Spleen (tissue), 11 donors: ENCODE results near the gene DNAJC15. TPM values are rescaled to one million over a fixed set of nuclear protein-coding genes. Genes with fewer than 3 reads are reported as not detected.

Source experiments
- DNase-seq: peaks from one replicate; pipeline ENCODE4 v3.0.0-alpha.2; 2020
- H3K27ac ChIP-seq, 8 donors: fragments of 200-600 bp; sonication (generic) in 7 of 8; 1 replicate in 4 of 8; 2 replicates in 4 of 8; pipeline versions ENCODE4 v1.5.0 to v1.8.0; 2016 to 2021; ENCODE audit warnings: inconsistent platforms in 4 of 8, mild to moderate bottlenecking in 4 of 8, moderate library complexity in 1 of 8
- H3K27me3 ChIP-seq, 7 donors: fragments of 200-600 bp; sonication (generic) in 6 of 7; replicated peaks in 1 of 7; 1 replicate in 4 of 7; 2 replicates in 3 of 7; pipeline versions ENCODE4 v1.5.0 to v1.8.0; 2016 to 2021; ENCODE audit warnings: inconsistent platforms in 3 of 7, mild to moderate bottlenecking in 1 of 7
- H3K36me3 ChIP-seq, 6 donors: fragments of 200-600 bp; sonication (generic) in 5 of 6; 1 replicate in 4 of 6; 2 replicates in 2 of 6; pipeline versions ENCODE4 v1.5.0 to v1.8.0; 2016 to 2021; ENCODE audit warnings: inconsistent platforms in 2 of 6
- H3K4me1 ChIP-seq, 6 donors: fragments of 200-600 bp; sonication (generic) in 5 of 6; 1 replicate in 3 of 6; 2 replicates in 3 of 6; pipeline versions ENCODE4 v1.5.0 to v1.8.0; 2016 to 2021; ENCODE audit warnings: inconsistent platforms in 3 of 6
- H3K4me3 ChIP-seq, 8 donors: fragments of 200-600 bp; sonication (generic) in 7 of 8; 1 replicate in 4 of 8; 2 replicates in 4 of 8; pipeline versions ENCODE4 v1.5.0 to v1.8.0; 2016 to 2021; ENCODE audit warnings: inconsistent platforms in 4 of 8, mild to moderate bottlenecking in 4 of 8, moderate library complexity in 2 of 8
- H3K9me3 ChIP-seq, 8 donors: fragments of 200-600 bp; sonication (generic) in 7 of 8; 1 replicate in 4 of 8; 2 replicates in 4 of 8; pipeline versions ENCODE4 v1.5.0 to v1.8.0; 2016 to 2021; ENCODE audit warnings: inconsistent platforms in 4 of 8
- POLR2A ChIP-seq, 3 donors: fragments of 450-650 bp; IDR thresholded peaks; one replicate each; pipeline ENCODE4 v1.5.1; 2017; ENCODE audit warnings: antibody characterized with exemption in 3 of 3, mild to moderate bottlenecking in 1 of 3
- POLR2AphosphoS5 ChIP-seq, 3 donors: sonication (generic); formaldehyde crosslinking; IDR thresholded peaks; one replicate each; pipeline ENCODE4 v1.5.1; 2017; ENCODE audit warnings: antibody characterized with exemption in 3 of 3
- WGBS, 5 donors: extraction: QIAGEN DNeasy Blood & Tissue Kit in 3 of 5; methylation state at CpG; one replicate each; pipeline versions ENCODE4 v1.1.5 to v1.1.7; 2013 to 2018; 5-methylcytosine and 5-hydroxymethylcytosine counted together
- intact Hi-C: fragments of 100-400 bp; cut with DNase I; formaldehyde crosslinking; loops from one replicate; pipeline ENCODE4 v1.15.0; 2023; ENCODE audit warnings: low total_unique reads
- polyA plus RNA-seq, 3 donors: library from polyadenylated mRNA; stranded (reverse); fragments of 200-250 nt; gene quantifications; one replicate each; pipeline ENCODE4 v1.2.1, GENCODE V29; 2013
- total RNA-seq, 7 donors: library from RNA; depleted of rRNA in 3 of 7; stranded (reverse); fragments of >200 nt in 3 of 7; fragmentation: NEBNext Ultra II Directional in 4 of 7; extraction: Animal tissue kit (Norgen Biotek cat#: 25700) in 4 of 7; gene quantifications; one replicate each; pipeline versions ENCODE4 v1.1.0 to v1.2.1, GENCODE V29; 2016 to 2021
- TF ChIP-seq, protein P1 (sequence below), 11 experiments: fragments of 200-600 bp in 7 of 11; fragments of 450-650 bp in 4 of 11; sonication (generic) in 4 of 11; IDR thresholded peaks in 8 of 11; conservative IDR thresholded peaks in 3 of 11; 1 replicate in 7 of 11; 2 replicates in 4 of 11; pipeline versions ENCODE4 v1.4.0 to v1.8.0; 2016 to 2021; ENCODE audit warnings: antibody characterized with exemption in 11 of 11, inconsistent platforms in 4 of 11, mild to moderate bottlenecking in 1 of 11
- donor health status: healthy with polysubstance abuse.
- donor health status: DM: no; HTN: no; CAD: no; lungs with moderate emphysema.
- donor health status: DM: no; HTN: no; CAD: no.
- donor health status: Bipolar disorder and iron deficiency.
- donor health status: healthy.
- donor health status: DM: no; HTN: no; CAD: no.
- donor health status: DM: yes; HTN: yes; CAD: no.

DNAJC15 gene
- total and polyA plus RNA-seq, 10 donors: 6.7 to 17.4 (median 11.8) TPM

DNA sequence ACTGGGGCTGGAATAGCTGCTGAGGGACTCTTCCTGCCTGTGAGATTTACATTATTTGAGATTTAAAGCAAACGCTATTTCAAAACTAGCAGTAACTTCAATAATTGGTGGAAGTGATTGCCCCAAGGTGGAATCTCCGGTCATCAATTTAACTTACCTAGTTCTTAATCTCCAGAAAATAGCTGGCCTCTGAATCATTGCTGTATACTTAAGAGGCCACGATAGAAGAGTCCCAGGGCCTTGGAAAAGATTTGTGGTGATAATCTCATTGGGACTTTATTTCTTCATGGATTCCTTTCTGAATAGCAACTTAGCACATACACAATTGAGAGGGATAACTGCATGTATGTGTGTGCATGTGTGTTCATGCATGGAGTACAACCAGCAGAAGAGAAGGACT, 120.2 kb downstream of the DNAJC15 start:
- intact Hi-C loops: no loop called here
- no peaks in the 10 kb centered on the region for H3K4me1 ChIP-seq
- WGBS, 5 donors: 57 to 63% (median 62%) methylated on average over 3 of the region's 3 CpGs
- TF ChIP-seq POLR2AphosphoS5 (IDR thresholded peaks at IDR 0.05): no peak
- TF ChIP-seq, protein P1, sequence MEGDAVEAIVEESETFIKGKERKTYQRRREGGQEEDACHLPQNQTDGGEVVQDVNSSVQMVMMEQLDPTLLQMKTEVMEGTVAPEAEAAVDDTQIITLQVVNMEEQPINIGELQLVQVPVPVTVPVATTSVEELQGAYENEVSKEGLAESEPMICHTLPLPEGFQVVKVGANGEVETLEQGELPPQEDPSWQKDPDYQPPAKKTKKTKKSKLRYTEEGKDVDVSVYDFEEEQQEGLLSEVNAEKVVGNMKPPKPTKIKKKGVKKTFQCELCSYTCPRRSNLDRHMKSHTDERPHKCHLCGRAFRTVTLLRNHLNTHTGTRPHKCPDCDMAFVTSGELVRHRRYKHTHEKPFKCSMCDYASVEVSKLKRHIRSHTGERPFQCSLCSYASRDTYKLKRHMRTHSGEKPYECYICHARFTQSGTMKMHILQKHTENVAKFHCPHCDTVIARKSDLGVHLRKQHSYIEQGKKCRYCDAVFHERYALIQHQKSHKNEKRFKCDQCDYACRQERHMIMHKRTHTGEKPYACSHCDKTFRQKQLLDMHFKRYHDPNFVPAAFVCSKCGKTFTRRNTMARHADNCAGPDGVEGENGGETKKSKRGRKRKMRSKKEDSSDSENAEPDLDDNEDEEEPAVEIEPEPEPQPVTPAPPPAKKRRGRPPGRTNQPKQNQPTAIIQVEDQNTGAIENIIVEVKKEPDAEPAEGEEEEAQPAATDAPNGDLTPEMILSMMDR (IDR thresholded peaks at IDR 0.05 in 8 of 11, conservative IDR thresholded peaks at IDR 0.05 in 3 of 11): no peak
- no peak for TF ChIP-seq POLR2A (IDR thresholded peaks at IDR 0.05)
- H3K27ac ChIP-seq: no peak overlapping the region
- peaks cover 0 to 17% (median 0%) of the 10 kb centered on the region in 7 donors for H3K27me3 ChIP-seq
- H3K9me3 ChIP-seq: no peaks in the 10 kb centered on the region
- no peaks in the 10 kb centered on the region for H3K36me3 ChIP-seq
- no peak overlapping the region for H3K4me3 ChIP-seq
- DNase-seq: no peak

DNA sequence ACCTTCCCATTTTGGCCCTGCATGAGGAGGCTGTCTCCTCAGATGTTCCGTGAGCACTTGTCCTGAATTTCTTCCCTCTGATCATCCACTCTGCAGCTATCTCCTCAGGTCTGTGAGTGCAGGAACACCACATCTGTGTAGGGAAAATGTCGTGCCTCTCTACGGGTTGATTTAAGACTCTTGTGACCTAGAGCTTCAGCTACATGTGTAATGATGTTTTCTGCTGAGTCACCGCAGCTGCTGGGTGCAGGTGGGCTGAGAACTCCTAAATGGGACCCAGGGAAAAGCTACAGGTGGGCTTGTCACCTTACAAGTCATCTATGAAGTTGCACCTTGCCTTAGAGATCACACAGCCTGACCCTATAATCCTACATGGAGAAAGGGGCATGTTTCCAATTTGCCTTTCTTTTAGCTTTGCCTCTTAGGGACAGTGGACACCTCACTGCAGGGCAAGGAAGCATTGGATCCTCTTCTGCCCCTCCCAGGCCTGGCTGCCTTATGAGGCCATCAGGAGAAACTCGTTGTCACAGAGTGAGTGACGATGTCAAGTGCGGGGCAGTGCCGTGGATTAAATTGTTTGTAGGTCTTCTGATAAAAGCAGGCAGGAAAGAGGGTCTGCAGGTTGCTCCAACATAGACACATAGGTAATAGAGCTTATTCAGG, 122.3 kb downstream of the DNAJC15 start:
- TF ChIP-seq POLR2AphosphoS5 (IDR thresholded peaks at IDR 0.05) (no peak), POLR2A (IDR thresholded peaks at IDR 0.05) (no peak)
- intact Hi-C loops: no loop called here
- no peak for DNase-seq
- no peak overlapping the region for H3K27ac ChIP-seq
- no peaks in the 10 kb centered on the region for H3K4me1 ChIP-seq
- H3K27me3 ChIP-seq: peaks cover 0 to 17% (median 0%) of the 10 kb centered on the region in 7 donors
- no peaks in the 10 kb centered on the region for H3K36me3 ChIP-seq
- no peak overlapping the region for H3K4me3 ChIP-seq
- 68 to 73% (median 70%) methylated on average over 8 of the region's 8 CpGs for whole genome bisulfite sequencing, 5 donors
- no peaks in the 10 kb centered on the region for H3K9me3 ChIP-seq

DNA sequence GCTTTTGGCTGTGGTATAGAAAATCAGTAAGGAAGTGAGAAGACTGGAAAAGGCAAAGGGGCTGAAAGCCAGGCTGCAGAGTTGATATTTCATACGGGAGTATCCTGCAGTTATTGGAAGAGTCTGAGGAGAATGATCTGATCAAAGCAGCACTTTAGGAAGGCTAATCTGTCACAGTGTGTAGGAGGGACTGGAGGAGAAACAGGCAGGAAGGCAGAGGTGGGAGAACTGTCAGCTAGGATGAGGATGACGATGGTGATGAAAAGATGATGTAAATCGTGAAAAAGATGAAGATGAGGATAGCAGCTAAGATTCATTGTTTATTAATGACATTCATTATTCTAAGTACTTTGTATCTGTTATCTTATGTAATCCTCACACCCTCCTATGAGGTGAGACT, 123.0 kb downstream of the DNAJC15 start:
- no peak overlapping the region for H3K4me3 ChIP-seq
- H3K36me3 ChIP-seq: no peaks in the 10 kb centered on the region
- TF ChIP-seq POLR2AphosphoS5 (IDR thresholded peaks at IDR 0.05): no peak
- no peak for TF ChIP-seq POLR2A (IDR thresholded peaks at IDR 0.05)
- TF ChIP-seq, protein P1 (IDR thresholded peaks at IDR 0.05 in 8 of 11, conservative IDR thresholded peaks at IDR 0.05 in 3 of 11): no peak
- H3K4me1 ChIP-seq: no peaks in the 10 kb centered on the region
- H3K27me3 ChIP-seq: peaks cover 0 to 17% (median 0%) of the 10 kb centered on the region in 7 donors
- H3K27ac ChIP-seq: no peak overlapping the region
- WGBS, 5 donors: 64 to 80% (median 73%) methylated on average over 3 of the region's 3 CpGs
- intact Hi-C loops: no loop called here
- no peaks in the 10 kb centered on the region for H3K9me3 ChIP-seq
- DNase-seq: no peak

DNA sequence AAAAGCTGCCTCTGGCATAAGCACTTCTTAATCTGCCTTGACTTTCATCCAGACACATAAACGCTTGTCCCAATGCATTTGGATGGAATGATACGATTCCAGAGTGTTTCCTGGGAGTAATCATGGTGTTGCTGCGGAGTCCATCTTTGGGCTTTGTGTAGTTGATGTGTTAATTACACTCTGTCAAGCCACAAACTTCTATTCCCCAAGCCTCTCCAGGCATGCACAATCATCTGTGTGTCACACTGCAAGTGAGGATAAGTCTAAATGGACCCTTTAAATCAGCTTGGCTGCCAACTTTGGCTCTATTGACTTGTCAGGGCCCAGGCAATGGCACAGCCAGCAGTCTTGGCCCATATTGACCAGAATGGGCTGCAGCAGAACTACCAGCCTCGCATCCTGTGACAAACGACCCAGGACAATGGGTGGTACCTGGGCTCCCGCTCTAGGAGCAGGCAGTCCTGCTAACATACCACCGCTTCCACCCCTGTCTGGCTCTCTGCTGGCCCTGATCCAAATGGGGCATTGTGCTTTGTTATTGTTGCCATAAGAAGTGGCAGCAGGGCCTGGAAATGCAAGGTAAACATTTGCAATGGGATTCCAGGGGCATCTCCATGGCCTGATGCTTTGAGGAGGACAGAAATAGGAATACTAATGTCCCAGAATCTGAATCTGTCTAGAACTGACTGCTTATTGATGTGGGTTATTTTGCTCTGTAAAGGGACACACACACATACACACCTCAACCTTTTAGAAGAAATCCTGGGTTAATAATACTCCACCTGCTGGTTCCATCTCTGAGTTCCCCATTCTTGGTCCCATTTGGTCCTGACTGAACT, 127.2 kb downstream of the DNAJC15 start:
- Histone ChIP-seq H3K27me3 (peaks cover 0 to 17% (median 0%) of the 10 kb centered on the region in 7 donors), H3K4me3 (no peak overlapping the region), H3K9me3 (no peaks in the 10 kb centered on the region), H3K36me3 (no peaks in the 10 kb centered on the region), H3K27ac (no peak overlapping the region), H3K4me1 (no peaks in the 10 kb centered on the region)
- TF ChIP-seq, protein P1 (IDR thresholded peaks at IDR 0.05 in 8 of 11, conservative IDR thresholded peaks at IDR 0.05 in 3 of 11): no peak
- TF ChIP-seq POLR2AphosphoS5 (IDR thresholded peaks at IDR 0.05) (no peak), POLR2A (IDR thresholded peaks at IDR 0.05) (no peak)
- 81 to 87% (median 84%) methylated on average over 7 of the region's 7 CpGs for WGBS, 5 donors
- intact Hi-C loops: no loop called here
- DNase-seq: no peak
